ENCODE data around the gene GNAQ.
A peak's percentile ranks its signal among the peaks of the same experiment; 100 is the strongest.
"Not testable (repeated sequence)": the region's sequence is repeated elsewhere in the genome, so short reads cannot be mapped to it uniquely, and the experiment has no call there.

The GNAQ gene

DNA sequence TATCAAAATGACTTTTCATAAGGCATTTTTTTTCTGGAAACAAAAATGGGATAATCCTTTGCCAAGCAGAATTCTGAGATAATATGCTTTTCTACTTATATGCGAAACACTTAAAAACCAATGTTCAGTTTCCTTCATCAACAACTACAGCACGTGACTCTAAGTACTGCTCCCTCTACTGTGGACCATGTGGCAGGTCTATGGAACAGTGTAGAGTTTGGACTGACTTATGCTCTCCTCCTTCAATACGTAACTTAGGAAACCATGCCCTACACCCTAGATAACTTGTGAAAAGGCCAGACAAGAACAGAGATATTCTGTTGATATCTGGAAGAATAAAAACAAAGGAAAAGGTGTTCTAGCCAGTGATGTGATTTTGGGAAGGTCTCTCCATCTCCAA, 272.2 kb downstream of the GNAQ start:
- no peak for DNase-seq

- no peak for DNase-seq
Measured at GRCh38 chr9:77756449-77756848, 275.2 kb downstream of the GNAQ start.

DNA sequence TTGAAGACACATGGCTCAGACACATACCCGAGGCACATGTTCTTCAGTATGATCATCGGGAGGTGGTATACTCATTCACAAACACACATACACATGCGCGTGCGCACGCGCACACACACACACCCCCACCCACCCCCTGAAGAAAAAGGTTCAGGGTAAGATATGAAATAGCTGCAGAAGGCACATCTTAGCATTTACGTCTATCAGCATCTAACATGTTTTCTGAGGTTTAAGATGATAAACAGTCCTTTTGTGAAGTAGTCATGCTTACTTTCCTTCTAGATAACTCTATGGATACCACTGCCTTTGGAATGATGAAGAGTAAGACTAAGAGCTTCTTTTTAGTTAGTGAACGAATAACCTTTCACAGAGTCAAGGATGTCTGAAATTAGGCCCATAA, 278.4 kb downstream of the GNAQ start:
- no peak for DNase-seq

DNA sequence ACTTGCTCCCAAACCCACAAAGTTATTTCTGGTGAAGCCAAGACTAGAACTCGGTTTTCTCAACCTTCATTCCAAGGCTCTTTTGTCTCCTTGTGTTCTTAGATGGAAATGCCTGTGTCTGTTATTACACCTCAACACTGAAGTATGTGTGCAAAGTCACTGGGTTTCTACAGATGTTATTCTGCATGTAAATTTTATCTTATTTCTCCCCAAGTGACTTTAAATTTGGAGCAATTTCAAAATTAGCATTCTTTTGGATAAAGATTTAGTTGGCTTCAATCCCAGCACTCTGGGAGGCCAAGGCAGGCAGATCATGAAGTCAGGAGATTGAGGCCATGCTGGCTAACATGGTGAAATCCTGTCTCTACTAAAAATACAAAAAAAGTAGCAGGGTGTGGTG, 279.1 kb downstream of the GNAQ start:
- no peak for DNase-seq

GRCh38 chr9:77751341-77752091, 280.1 kb downstream of the GNAQ start:
- peak; percentile 83 for DNase-seq

DNA sequence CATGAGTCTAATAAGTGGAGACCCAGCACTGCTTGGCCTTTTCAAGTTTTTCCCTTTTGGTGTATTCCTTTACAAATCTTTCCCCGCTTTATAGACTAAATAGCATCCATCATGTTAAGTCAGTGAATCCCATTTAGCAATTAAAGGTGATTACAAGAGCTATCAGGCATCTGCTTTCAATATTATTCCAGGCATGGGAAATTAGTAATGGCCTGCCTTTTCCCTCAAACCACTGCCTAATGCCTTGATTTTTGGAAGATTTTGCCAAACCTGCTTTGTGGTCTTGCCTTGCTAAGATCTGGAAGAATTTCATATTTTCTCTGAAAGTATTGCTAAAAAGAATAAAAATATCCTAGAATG, 280.6 kb downstream of the GNAQ start:
- DNase-seq = no peak

- no peak for DNase-seq
Measured at GRCh38 chr9:77750284-77750683, 281.3 kb downstream of the GNAQ start.

DNA sequence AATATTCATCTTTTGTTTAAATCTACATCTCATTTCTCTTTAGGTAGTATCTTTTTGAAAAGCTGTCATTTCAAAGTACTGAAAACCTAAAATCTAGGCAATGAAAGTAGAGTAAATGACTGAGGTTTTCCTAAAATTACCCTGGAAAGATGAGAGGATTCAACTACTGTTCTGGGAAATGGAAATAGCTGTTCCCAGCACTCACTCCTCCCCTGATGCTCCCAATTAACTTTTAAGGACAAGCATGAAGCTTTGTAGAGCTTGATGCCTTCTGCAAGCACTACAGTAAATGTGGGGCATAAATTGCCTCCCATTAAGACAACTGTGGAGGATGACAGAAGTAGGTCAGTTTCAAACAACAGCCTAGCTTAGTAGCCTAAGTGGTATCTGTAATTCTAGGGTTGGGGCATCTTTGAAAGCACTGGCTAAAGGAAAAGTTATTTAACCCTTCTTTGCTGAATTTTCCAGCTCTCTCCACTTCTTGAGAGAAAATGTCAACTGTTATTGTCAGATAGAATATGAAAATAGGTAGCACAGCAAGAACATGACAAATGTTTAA, 283.3 kb downstream of the GNAQ start:
- DNase-seq = no peak

DNA sequence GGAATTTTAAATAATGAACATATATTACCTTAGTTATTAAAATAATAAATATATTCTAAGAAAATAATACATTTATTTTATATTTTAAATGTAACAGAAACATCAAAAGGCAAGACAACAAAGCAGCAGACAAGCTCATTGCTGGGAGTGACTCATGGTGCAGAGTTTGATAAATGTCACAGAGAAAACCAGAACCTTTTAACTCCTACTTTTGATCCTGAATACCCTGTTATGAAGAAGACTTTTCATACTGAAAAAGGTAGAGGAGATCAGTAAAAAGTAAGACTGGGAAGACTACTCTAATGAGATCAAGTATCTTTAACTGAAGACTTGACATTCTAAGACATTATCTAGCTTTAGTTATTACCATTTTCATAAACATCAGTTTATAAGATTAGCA, 284.4 kb downstream of the GNAQ start:
- DNase-seq = no peak

DNA sequence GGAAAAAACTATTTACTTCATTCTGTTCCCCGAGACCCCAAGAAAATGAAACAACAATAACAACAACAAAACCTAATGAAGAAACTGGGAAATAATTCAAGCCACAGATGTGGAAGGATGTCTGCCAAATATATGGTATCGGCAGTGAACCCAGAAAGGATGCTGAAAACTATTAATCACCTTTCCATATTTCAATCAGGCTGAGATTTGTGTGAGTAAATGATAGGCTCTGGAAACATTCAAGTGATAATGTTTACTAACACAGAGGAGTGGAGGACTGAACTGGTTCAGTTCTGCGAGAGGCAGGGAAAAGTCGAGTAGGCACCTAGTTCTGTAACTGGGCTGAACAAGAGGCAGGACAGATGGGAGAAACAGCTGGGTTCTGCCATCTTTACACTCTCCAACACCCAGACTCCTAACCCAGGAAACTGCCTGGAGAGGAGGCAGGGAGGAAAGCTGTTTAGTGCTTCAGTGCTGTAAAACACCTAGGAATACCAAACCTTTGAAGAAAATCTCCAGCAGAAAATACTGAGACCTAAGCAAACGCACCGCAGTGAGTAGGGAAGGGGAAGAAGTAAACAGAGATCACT, 286.7 kb downstream of the GNAQ start:
- no peak for DNase-seq

DNA sequence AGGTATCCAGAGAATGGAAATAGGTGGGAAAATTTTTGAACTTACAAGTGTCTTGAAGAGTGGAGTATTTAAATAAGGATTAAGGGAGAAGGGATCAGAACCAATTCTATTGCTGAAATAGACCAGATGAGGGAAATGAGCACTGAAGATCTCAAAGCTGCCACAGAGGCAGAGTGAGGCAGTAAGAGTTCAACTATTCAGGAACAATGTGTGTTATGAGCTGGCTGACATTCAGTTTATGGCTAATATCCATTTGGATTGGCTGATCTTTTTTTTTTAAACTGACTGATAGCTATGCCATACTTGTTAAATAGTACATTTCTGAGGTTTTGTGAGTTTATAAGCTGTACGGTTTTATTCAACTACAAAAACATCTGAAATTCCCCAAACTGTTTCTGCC, 288.2 kb downstream of the GNAQ start:
- no peak for DNase-seq

DNA sequence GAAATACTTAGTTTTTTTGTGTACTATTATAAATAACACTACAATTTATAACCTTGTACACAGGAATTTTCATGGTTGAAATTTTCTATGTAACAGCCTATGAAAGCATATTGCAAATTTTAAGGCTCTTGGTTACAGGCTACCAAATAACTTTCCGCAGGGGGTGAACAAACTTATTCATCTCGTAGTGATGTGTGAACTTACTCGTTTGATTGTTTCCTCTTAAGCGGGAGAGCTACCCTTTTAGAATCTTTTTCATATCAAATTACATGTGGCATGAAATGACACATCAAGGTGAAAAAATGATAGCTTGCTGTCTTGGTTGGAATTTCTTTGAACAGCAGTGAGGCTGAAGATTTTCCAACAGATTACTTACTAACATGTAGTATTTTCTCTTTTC, 292.7 kb downstream of the GNAQ start:
- DNase-seq = no peak

DNA sequence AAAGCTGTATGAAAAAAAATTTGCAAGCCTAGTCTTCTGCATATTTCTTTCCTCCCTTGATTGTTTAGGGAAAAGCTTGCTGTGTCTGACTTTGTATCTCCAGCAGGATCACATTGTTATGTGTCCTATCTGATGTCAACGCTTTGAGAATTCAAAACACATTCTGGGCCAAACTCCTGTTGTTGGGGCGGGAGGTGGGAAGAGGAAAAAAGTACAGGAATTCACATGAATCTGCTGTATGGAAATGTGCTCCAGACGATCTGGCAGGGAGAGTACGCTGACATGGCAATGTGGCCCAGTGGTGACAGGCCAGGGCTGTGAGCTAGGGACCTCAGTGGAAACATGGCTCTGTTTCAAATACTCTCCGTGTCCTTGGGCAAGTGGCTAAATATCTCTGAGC, 296.1 kb downstream of the GNAQ start:
- DNase-seq = no peak

DNA sequence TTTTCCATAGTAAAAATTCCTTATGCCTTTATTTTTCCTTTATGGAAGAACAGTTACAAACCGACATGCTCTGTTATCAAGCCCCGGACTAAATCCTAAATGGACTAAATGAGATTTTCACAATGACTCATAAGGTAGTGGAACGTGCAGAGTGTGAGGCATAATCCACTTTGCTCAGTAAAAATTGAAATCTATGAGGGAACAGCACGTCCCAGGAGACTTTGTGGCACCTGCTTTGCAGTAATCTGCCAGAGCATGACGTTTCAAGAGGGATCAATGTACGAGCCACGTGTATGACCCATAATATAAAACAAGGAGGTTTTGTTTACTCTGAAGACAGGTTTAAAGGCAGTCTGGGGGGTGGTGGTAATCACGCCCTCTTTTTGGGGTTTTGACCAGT, 299.7 kb downstream of the GNAQ start:
- peak; percentile 53 for DNase-seq

DNA sequence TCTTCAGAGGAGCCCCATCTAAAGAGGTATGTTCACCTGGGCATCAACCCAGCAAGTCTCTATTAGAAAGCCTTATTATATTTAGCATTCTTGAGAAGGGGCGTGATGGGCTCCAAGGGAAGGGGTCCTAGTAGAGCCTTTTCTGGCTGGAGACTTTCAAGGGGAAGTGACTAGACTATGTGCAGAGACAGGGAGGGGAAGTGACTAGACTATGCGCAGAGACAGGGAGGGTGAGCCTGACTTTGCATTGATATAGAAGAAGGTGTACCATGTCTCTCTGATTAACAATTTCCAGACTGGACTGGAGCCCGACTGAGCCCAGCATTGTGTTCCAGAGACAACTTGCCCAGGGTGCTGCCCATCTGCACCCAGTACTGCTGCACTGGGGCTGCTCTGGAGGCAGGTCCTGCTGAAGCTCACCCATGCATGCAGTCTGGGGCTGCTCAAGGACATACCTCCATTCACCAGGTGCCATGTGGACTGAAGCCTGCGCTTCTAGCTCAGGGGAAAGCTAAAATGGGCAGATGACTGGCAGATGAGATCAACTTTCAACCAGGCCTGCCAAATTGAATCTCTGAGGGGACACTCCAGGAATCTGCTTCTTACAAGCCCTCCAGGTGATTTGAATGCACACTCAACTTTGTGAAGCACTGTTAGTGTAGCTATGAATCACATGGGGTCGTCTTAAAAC, 300.5 kb downstream of the GNAQ start:
- DNase-seq = no peak

DNA sequence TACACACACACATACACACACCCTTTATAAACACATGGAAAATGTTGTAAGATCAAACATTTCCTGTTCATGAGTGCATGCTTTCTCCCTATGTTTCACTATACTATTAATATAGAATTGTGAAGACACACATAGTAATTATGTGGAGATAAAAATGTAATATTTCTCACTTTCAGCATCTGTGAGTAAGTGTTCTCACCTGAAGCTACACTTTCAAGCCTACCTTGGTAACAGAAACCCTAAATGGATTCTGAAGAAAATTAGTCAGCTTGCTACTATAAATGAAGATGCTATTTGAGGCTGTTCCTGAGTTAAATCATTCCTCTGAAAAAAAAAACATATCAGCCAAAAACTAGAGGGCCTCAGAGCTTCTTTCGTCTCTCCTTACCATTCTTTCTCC, 302.4 kb downstream of the GNAQ start:
- DNase-seq = no peak

DNA sequence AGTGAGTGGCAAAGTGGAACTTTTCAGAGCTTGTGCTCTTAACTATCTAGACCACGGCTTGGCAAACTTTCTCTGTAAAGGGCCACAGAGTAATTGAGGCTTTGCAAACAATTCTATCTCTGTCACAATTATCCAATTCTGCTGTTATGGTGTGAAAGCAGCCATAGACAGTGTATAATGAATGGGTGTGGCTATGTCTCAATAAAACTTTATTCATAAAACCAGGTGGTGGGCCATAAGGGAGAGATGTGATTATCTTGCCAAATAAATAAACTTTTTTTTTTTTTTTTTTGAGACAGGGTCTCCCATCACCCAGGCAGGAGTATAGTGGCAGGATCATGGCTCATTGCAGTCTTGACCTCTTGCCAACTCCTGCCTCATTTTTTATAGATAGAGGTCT, 304.8 kb downstream of the GNAQ start:
- DNase-seq = no peak

DNA sequence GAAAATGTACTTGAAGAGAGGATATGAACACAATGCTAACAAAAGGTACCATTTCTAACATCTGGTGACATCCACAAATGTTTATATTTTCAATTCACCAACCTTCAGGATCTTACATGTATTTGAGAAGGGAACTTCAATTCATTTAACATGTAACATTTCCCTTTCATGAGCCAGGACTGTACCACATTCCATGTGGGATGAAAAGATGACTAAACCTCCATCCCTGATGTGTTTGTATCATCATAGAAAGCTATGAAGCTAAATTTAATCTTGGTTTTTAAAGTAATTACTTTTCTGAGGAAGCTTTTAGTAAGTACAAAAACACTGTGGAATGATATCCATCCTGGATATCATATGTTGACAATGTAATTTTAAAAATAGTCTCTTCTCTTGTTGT, 305.3 kb downstream of the GNAQ start:
- no peak for DNase-seq

GRCh38 chr9:77725820-77726219, 305.8 kb downstream of the GNAQ start:
- no peak for DNase-seq

- DNase-seq = no peak
Measured at GRCh38 chr9:77725046-77725694, 306.4 kb downstream of the GNAQ start.

GRCh38 chr9:77721156-77721555, 310.5 kb downstream of the GNAQ start:
- not testable (repeated sequence) for DNase-seq

DNA sequence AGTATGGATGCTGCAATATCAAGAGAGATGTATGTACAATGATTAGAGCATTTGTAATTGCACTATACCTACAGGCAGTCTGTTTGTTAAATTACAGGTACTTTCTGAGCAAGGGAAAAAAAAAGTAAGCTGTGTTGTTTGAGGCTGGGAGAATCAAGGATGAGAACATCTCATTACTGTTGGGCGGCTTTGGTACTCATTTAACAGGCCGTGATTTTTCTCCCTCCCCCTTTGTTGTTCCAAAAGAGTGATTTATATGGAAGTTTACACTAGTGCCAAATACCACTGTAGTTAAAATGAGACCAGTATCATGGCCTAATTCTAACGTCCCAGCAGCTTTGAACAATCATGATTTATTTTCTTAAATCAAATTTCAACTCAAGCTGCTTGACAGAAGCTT, 312.3 kb downstream of the GNAQ start:
- DNase-seq = no peak

GRCh38 chr9:77718298-77718640, 313.3 kb downstream of the GNAQ start:
- DNase-seq = not testable (repeated sequence)

Measured in NCI-H510A treated with DMSO at 0.1 percent for 48 hours (cell line).